Cardiac fibroblast (primary cell): ENCODE data around the gene CUEDC1.
A peak's percentile ranks its signal among the peaks of the same experiment; 100 is the strongest.

Experiments
- DNase-seq, 2 donors: peaks; one replicate each; pipeline versions ENCODE4 v3.0.0 to v3.0.0-alpha.2; 2010; ENCODE audit warnings: low read depth in 2 of 2
- H3K4me3 ChIP-seq, 2 donors: replicated peaks in 1 of 2; 1 replicate in 1 of 2; 2 replicates in 1 of 2; pipeline ENCODE4 v1.5.1; 2011; ENCODE audit warnings: low read depth in 2 of 2, low read length in 2 of 2, mild to moderate bottlenecking in 2 of 2, moderate library complexity in 1 of 2
- TF ChIP-seq, protein P1 (sequence below): IDR thresholded peaks from one replicate; pipeline ENCODE4 v1.5.1; 2011; ENCODE audit warnings: low read depth, mild to moderate bottlenecking, low read length, inconsistent platforms

CUEDC1 gene

DNA sequence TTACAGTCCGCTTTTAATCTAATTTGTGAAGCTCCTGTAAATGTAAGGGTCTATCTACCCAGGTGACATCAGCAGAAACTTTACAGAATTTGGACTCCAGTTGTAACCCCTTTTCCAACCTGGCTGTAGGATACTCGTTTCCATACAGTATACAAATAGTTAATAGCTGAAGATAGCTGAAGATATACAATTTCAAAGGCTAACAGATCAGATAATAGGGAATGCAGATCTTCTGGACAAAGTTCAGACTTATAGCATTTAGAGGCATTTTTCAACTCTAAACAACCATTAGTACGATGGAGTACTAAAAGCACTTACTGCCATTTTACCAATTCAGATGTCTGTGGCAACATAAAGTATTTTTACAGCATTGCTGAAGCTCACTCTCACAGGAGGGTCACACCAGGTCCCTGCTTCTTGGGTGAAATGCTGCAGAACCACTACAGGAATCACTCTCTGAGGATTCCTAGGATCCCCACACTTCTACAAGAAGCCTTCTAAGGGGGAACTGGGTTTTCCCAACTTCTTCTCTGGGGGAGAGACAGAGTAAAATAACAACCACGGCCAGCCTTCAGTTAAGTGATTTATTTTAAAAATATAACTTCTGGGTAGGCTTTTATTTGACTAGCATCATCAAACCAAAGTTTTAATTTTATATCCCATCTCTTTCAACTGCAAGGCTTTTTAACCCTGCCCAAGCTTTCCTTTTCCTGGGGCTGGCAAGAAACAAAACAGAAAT is 29.9 kb upstream of the CUEDC1 start:
- no peak for DNase-seq
- H3K4me3 ChIP-seq, result no peak overlapping the region
- TF ChIP-seq, protein P1, sequence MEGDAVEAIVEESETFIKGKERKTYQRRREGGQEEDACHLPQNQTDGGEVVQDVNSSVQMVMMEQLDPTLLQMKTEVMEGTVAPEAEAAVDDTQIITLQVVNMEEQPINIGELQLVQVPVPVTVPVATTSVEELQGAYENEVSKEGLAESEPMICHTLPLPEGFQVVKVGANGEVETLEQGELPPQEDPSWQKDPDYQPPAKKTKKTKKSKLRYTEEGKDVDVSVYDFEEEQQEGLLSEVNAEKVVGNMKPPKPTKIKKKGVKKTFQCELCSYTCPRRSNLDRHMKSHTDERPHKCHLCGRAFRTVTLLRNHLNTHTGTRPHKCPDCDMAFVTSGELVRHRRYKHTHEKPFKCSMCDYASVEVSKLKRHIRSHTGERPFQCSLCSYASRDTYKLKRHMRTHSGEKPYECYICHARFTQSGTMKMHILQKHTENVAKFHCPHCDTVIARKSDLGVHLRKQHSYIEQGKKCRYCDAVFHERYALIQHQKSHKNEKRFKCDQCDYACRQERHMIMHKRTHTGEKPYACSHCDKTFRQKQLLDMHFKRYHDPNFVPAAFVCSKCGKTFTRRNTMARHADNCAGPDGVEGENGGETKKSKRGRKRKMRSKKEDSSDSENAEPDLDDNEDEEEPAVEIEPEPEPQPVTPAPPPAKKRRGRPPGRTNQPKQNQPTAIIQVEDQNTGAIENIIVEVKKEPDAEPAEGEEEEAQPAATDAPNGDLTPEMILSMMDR, result no peak

DNA sequence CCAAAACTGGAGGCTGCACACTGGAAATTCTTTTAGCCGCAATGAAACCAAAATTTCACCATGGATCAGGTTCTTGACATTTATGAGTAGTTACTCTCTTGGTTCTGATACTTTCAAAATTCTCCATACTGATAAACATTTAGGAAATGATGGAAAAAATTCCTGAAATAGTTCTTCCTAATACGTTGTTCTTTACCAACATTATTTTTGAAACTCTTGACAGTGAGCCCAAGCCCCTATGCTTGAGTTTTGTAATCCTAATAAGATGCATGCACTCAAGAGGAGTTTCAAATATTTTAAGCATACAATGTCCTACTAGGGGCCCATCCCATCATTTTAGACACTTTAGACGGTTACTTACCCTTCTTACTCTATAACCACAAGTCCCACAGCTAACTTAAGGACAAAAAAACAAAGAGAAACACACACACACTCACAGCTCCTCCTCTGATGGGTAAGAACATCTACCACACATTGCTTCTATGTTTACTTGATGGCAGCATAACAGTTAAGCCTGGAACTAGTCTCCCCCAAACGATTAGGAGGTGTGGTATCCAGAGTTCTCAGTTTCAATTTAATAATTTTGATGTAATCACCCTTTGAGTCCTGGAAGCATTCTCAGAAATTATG is 29.2 kb upstream of the CUEDC1 start:
- H3K4me3 ChIP-seq, result no peak overlapping the region
- TF ChIP-seq, protein P1, result no peak
- peak in 1 of 2 donors; percentile 47 for DNase-seq

DNA sequence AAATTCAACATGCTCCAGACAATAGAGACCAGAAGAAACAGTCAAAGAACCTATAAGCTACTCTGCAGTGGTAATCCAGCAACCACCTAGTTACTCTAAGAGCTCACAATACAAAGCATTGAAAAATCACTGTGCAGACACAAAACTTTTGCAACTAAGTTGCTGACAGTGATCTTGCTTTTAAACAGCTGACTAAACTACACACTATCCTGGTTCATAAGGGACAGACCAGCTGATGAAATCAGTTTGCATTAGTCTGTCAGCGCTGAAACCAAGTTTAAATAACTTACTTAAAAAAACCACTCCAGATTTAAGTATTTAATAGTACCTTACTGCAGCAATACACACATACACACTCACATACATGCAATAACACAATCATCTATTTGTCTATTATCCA is 28.2 kb upstream of the CUEDC1 start:
- DNase-seq, result no peak
- no peak overlapping the region for H3K4me3 ChIP-seq
- TF ChIP-seq, protein P1, result no peak

DNA sequence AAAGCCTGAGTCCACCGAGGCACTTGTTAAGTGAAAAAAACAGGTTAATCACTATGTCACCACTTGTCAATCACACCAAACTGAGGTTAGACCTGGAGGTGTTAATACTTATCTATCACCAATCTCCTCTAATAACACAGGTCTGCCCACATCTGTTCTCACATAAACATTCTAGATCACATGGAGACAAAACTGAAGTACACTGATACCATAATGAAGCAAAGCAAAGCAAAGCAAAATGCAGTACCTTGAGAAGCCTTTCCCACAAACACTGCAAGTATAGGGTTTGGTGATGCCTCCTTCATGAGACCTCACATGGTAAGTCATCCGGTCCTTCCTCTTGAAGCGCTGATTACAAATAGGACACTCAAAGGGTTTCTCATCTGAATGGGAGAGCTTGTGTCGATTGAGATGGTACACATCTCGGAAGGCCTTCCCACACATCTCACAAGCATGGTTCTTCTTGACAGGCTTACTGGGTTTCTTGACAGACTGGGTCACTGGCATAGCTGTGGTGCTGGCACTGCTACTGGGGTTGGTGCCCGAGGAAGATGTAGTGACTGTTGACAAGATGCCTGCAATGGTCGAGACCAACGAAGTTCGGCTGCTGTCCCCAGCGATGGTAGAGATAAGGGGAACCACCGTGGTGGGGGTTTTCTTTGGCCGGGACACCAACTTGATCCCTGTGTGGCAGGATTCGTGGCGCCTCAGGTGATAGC is 27.4 kb upstream of the CUEDC1 start:
- DNase-seq, result no peak
- no peak overlapping the region for H3K4me3 ChIP-seq
- TF ChIP-seq, protein P1, result no peak

DNA sequence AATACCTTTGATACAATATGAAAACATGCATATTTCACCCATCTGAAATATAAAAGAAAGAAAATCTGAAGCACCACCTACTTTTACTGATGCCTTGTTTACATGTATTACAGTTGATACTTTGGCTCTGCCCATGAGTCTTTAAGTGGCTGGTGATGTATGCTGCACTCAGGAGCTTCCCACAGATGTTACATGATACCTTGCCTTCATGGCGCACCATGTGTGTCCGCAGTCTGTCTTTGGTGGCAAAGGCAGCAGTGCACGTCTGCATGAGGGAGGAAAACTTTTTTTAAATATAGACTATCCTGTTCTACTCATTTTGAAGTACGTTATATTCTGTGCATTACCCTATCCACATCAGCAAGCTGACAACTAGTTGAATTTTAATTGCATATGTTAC is 25.3 kb upstream of the CUEDC1 start:
- TF ChIP-seq, protein P1, result no peak
- no peak for DNase-seq
- H3K4me3 ChIP-seq, result no peak overlapping the region

DNA sequence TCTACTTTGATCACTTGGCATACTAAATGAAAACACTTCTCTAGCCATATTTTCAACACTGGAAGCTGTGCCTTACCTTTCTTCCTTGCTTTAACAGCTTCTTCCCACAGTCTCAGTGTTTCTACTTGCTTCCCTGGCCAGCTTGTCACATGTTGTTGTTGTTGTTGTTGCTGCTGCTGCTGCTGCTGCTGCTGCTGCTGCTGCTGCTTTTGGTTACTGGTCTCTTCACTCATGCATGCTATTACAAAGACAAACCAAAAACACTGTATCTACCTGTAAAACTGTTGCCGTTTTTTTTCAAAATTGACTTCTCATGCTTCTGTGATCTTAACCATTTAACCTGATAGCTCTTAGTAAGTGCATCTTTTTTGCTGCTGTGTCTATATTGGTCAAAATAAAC is 23.9 kb upstream of the CUEDC1 start:
- TF ChIP-seq, protein P1, result no peak
- H3K4me3 ChIP-seq, result no peak overlapping the region
- DNase-seq, result no peak
